ENCODE results near the gene UBAC2. TPM values are rescaled to one million over a fixed set of nuclear protein-coding genes. Genes with fewer than 3 reads are reported as not detected.
"Not testable (repeated sequence)": the region's sequence is repeated elsewhere in the genome, so short reads cannot be mapped to it uniquely, and the experiment has no call there.

The UBAC2 gene
- total and polyA plus RNA-seq, 9 donors = 38.7 to 87.5 (median 48.0) TPM

GRCh38 chr13:99388334-99388923 is 187.8 kb downstream of the UBAC2 start:
- no peaks in the 10 kb centered on the region for H3K27me3 ChIP-seq
- WGBS, 3 donors = 95 to 97% (median 96%) methylated on average over 14 of the region's 14 CpGs
- DNase-seq = no peak
- no peaks in the 10 kb centered on the region for H3K36me3 ChIP-seq
- no peak overlapping the region for H3K4me3 ChIP-seq
- TF ChIP-seq CTCF (IDR thresholded peaks at IDR 0.05) (no peak), POLR2A (IDR thresholded peaks at IDR 0.05) (no peak), EP300 (IDR thresholded peaks at IDR 0.05) (no peak)
- no peaks in the 10 kb centered on the region for H3K9me3 ChIP-seq
- no peaks in the 10 kb centered on the region for H3K4me1 ChIP-seq (ENCODE audit: insufficient read depth)
- intact Hi-C loops (cut with DNase I) = no loop called here
- H3K27ac ChIP-seq = no peak overlapping the region

DNA sequence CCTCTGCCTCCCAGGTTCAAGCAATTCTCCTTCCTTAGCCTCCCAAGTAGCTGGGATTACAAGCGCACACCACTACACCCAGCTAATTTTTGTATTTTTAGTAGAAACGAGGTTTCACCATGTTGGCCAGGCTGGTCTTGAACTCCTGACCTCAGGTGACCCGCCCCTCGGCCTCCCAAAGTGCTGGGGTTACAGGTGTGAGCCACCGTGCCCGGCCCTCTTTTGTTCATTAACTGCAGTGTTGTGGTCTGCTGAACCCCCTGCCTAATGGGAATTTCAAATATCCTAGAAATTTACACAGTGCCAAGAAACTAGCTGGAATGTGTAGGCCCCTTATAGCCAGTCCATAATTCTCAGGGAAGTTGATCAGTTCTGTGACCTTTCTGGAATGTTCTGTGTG is 188.4 kb downstream of the UBAC2 start:
- 79 to 89% (median 83%) methylated on average over 6 of the region's 6 CpGs for WGBS, 3 donors
- intact Hi-C loops (cut with DNase I) = not testable (repeated sequence)

GRCh38 chr13:99389520-99390304 is 189.1 kb downstream of the UBAC2 start:
- intact Hi-C loops (cut with DNase I) = no loop called here

More for the DNA sequence above, 188.4 kb downstream of the UBAC2 start:
- not testable (repeated sequence) for DNase-seq; H3K27me3 ChIP-seq; H3K4me1 ChIP-seq (ENCODE audit: insufficient read depth); H3K9me3 ChIP-seq; H3K27ac ChIP-seq; H3K36me3 ChIP-seq; H3K4me3 ChIP-seq

GRCh38 chr13:99390601-99391000 is 189.9 kb downstream of the UBAC2 start:
- WGBS, 3 donors = 94 to 96% (median 95%) methylated on average over 13 of the region's 13 CpGs
- Histone ChIP-seq H3K9me3 (no peaks in the 10 kb centered on the region), H3K27ac (no peak overlapping the region), H3K36me3 (no peaks in the 10 kb centered on the region), H3K4me3 (no peak overlapping the region), H3K4me1 (ENCODE audit: insufficient read depth) (no peaks in the 10 kb centered on the region), H3K27me3 (no peaks in the 10 kb centered on the region)
- no peak for DNase-seq
- intact Hi-C loops (cut with DNase I) = no loop called here
- TF ChIP-seq CTCF (IDR thresholded peaks at IDR 0.05) (no peak), POLR2A (IDR thresholded peaks at IDR 0.05) (no peak), EP300 (IDR thresholded peaks at IDR 0.05) (no peak)

More at GRCh38 chr13:99389520-99390304, 189.1 kb downstream of the UBAC2 start:
- no peak overlapping the region for H3K4me3 ChIP-seq
- 88 to 92% (median 89%) methylated on average over 19 of the region's 19 CpGs for WGBS, 3 donors
- no peaks in the 10 kb centered on the region for H3K9me3 ChIP-seq
- no peaks in the 10 kb centered on the region for H3K4me1 ChIP-seq (ENCODE audit: insufficient read depth)
- DNase-seq = no peak
- H3K27ac ChIP-seq = no peak overlapping the region
- no peaks in the 10 kb centered on the region for H3K36me3 ChIP-seq
- no peak for TF ChIP-seq CTCF (IDR thresholded peaks at IDR 0.05)
- no peak for TF ChIP-seq POLR2A (IDR thresholded peaks at IDR 0.05)
- no peak for TF ChIP-seq EP300 (IDR thresholded peaks at IDR 0.05)
- H3K27me3 ChIP-seq = no peaks in the 10 kb centered on the region
